Measurements from ENCODE around the gene STK17B. TPM values are rescaled to one million over a fixed set of nuclear protein-coding genes. Genes with fewer than 3 reads are reported as not detected.

The STK17B gene
- total RNA-seq = 10 to 100 TPM in 1 of 2 donors, 1 to 10 TPM in 1; 7.9 to 16.9 TPM

GRCh38 chr2:196171248-196171871 is at the start of gene STK17B:
Gene STK17B (minus strand): TSS chr2:196171578. CDS start chr2:196163383, 8,195 bp downstream.
- 0 to 1% methylated on average over 11 to 61 of the region's 72 CpGs for WGBS, 2 donors
- Histone ChIP-seq H3K4me3 (peak within 1 kb of the TSS; percentile 85 to 99), H3K27ac (peak within 1 kb of the TSS; percentile 72 to 92 (median 90)), H3K4me1 (peaks cover 11% of the 10 kb centered on the region), H3K9me3 (no peaks in the 10 kb centered on the region), H3K27me3 (no peaks in the 10 kb centered on the region), H3K36me3 (replicated peaks in 1 of 2; ENCODE audit: insufficient read depth in 1 of 2, low read depth in 2 of 2) (no peaks in the 10 kb centered on the region)
- TF ChIP-seq CTCF (IDR thresholded peaks at IDR 0.05) (peak in 3 of 7 experiments; percentile 21 to 34 (median 24)), POLR2A (IDR thresholded peaks at IDR 0.05) (peak; percentile 87 to 97 (median 96))
- intact Hi-C loops (cut with DNase I) = no loop called here
- ATAC-seq (peak; percentile 95), DNase-seq (peak; percentile 95 to 96 (median 96))

- no peak for TF ChIP-seq CTCF (IDR thresholded peaks at IDR 0.05)
- TF ChIP-seq POLR2A (IDR thresholded peaks at IDR 0.05) = no peak
- DNase-seq = no peak
- Histone ChIP-seq H3K36me3 (replicated peaks in 1 of 2; ENCODE audit: insufficient read depth in 1 of 2, low read depth in 2 of 2) (no peaks in the 10 kb centered on the region), H3K4me1 (peaks cover 11% of the 10 kb centered on the region), H3K27me3 (no peaks in the 10 kb centered on the region), H3K4me3 (no peak overlapping the region), H3K9me3 (no peaks in the 10 kb centered on the region), H3K27ac (no peak overlapping the region)
- ATAC-seq = no peak
- WGBS, 2 donors = 69 to 75% methylated on average over 4 of the region's 4 CpGs
- intact Hi-C loops (cut with DNase I) = no loop called here
These were observed 49.3 kb upstream of the STK17B start for GRCh38 chr2:196220671-196221070.

DNA sequence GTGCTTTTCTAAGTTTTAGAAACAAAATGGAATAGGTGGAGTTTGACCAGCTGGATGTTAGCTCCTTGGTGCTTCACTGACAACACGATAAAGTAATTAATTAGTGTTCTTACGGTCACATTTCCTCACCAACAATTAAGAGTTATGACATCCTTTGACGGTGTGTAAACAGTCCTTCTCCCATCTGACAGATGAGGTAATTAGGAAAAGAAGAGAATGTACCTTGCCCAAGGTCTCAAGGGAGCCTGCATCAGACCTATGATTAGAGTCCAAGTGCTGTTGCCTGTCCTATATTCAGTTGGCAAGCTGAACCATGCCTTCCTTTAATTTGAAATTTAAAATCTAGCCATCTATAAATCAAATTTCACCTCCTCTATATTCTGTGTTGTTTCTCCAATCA is 48.3 kb upstream of the STK17B start:
- DNase-seq = no peak
- no peaks in the 10 kb centered on the region for H3K9me3 ChIP-seq
- no peak overlapping the region for H3K4me3 ChIP-seq
- no peak for ATAC-seq
- peaks cover 11% of the 10 kb centered on the region for H3K4me1 ChIP-seq
- TF ChIP-seq CTCF (IDR thresholded peaks at IDR 0.05) (no peak), POLR2A (IDR thresholded peaks at IDR 0.05) (no peak)
- no peaks in the 10 kb centered on the region for H3K27me3 ChIP-seq
- intact Hi-C loops (cut with DNase I) = no loop called here
- WGBS, 2 donors = 18 to 21% methylated on average over 3 of the region's 3 CpGs
- no peak overlapping the region for H3K27ac ChIP-seq
- H3K36me3 ChIP-seq (replicated peaks in 1 of 2; ENCODE audit: insufficient read depth in 1 of 2, low read depth in 2 of 2) = no peaks in the 10 kb centered on the region

DNA sequence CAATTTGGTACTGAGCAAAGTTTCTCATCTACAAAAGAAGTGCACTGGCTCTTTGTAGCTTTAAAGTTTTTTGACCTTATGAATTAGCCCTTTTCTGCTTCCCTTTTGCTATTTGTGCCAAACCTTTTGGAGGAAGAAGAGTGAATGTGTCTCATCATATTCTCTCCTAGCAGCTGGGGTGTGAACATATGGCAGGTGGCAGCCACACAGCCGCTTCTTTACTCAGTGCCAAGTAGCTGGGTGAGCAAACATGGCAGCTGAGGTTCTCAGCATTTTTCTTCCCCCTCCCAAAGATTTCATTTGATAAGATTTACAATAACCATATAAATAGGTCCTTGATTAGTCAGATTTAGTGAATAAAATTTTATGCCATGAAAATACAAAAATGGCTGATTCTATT is 46.7 kb upstream of the STK17B start:
- TF ChIP-seq CTCF (IDR thresholded peaks at IDR 0.05) (no peak), POLR2A (IDR thresholded peaks at IDR 0.05) (no peak)
- no peaks in the 10 kb centered on the region for H3K27me3 ChIP-seq
- H3K36me3 ChIP-seq (replicated peaks in 1 of 2; ENCODE audit: insufficient read depth in 1 of 2, low read depth in 2 of 2) = no peaks in the 10 kb centered on the region

DNA sequence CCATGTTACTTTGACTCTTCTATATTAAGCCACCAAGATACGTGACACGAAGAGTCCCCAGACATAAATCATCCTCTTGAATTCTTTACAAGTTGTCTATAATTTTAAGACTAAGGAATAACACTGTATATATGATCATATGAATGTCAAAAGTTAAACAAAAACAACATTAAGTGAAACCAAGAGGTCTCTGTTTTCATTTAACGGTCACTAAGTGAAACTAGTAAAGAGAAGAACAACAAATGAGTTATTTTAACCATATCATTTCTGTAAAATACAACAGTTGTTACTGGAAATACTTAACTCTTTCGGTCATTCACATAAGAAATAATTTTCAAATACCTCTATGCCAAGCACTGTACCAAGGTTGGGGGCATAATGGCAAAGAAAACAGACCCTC is 45.7 kb upstream of the STK17B start:
- Histone ChIP-seq H3K4me1 (peaks cover 11% of the 10 kb centered on the region), H3K4me3 (no peak overlapping the region), H3K9me3 (no peaks in the 10 kb centered on the region), H3K36me3 (replicated peaks in 1 of 2; ENCODE audit: insufficient read depth in 1 of 2, low read depth in 2 of 2) (no peaks in the 10 kb centered on the region), H3K27ac (no peak overlapping the region), H3K27me3 (no peaks in the 10 kb centered on the region)
- WGBS, 2 donors = 83 to 90% methylated on average over 4 of the region's 4 CpGs
- intact Hi-C loops (cut with DNase I) = no loop called here
- no peak for TF ChIP-seq CTCF (IDR thresholded peaks at IDR 0.05)
- no peak for TF ChIP-seq POLR2A (IDR thresholded peaks at IDR 0.05)
- no peak for ATAC-seq
- no peak for DNase-seq

More for the DNA sequence above, 46.7 kb upstream of the STK17B start:
- Histone ChIP-seq H3K4me1 (peaks cover 11% of the 10 kb centered on the region), H3K9me3 (no peaks in the 10 kb centered on the region), H3K27ac (no peak overlapping the region), H3K4me3 (no peak overlapping the region)
- DNase-seq (no peak), ATAC-seq (no peak)
- intact Hi-C loops (cut with DNase I) = no loop called here
- WGBS, 2 donors = 94 to 96% methylated on average over 1 of the region's 1 CpG
